Esophagus (tissue), 2 donors: ENCODE results near the gene PGAM2. TPM values are rescaled to one million over a fixed set of nuclear protein-coding genes. Genes with fewer than 3 reads are reported as not detected.
"Not testable (repeated sequence)": the region's sequence is repeated elsewhere in the genome, so short reads cannot be mapped to it uniquely, and the experiment has no call there.

ENCODE experiments used
- H3K27ac ChIP-seq, 2 donors: one replicate each; pipeline ENCODE4 v1.5.1; 2013; ENCODE audit warnings: low read depth in 2 of 2, mild to moderate bottlenecking in 2 of 2, inconsistent platforms in 1 of 2, low read length in 1 of 2, moderate library complexity in 1 of 2
- H3K27me3 ChIP-seq, 2 donors: one replicate each; pipeline ENCODE4 v1.6.1; 2013; ENCODE audit warnings: low read length in 2 of 2, control low read depth in 1 of 2, mild to moderate bottlenecking in 1 of 2; ENCODE audit not compliant: insufficient read depth in 2 of 2, control insufficient read depth in 1 of 2
- H3K36me3 ChIP-seq, 2 donors: one replicate each; pipeline ENCODE4 v1.6.1; 2013; ENCODE audit warnings: low read length in 1 of 2; ENCODE audit not compliant: control insufficient read depth in 2 of 2, insufficient read depth in 2 of 2
- H3K4me1 ChIP-seq, 2 donors: one replicate each; pipeline ENCODE4 v1.6.1; 2013; ENCODE audit warnings: low read length in 1 of 2; ENCODE audit not compliant: control insufficient read depth in 2 of 2, insufficient read depth in 2 of 2
- H3K4me3 ChIP-seq, 2 donors: one replicate each; pipeline ENCODE4 v1.5.1; 2013; ENCODE audit warnings: low read length in 2 of 2, mild to moderate bottlenecking in 2 of 2, low read depth in 1 of 2, moderate library complexity in 1 of 2
- H3K9me3 ChIP-seq, 2 donors: one replicate each; pipeline ENCODE4 v1.6.1; 2013; ENCODE audit warnings: mild to moderate bottlenecking in 2 of 2, low read depth in 1 of 2, low read length in 1 of 2, moderate library complexity in 1 of 2; ENCODE audit not compliant: control insufficient read depth in 2 of 2, insufficient read depth in 1 of 2
- WGBS, 2 donors: extraction: QIAGEN DNeasy Blood & Tissue Kit; methylation state at CpG; one replicate each; pipeline ENCODE4 v1.1.7; 2013; 5-methylcytosine and 5-hydroxymethylcytosine counted together
- polyA plus RNA-seq, 2 donors: library from polyadenylated mRNA; stranded (reverse); fragments of 200-250 nt; gene quantifications; one replicate each; pipeline ENCODE4 v1.2.3, GENCODE V29; 2013
- donor health status: healthy with polysubstance abuse.
- donor health status: Bipolar disorder and iron deficiency.

The PGAM2 gene
- polyA plus RNA-seq, 2 donors: 2.1 to 3.8 TPM

DNA sequence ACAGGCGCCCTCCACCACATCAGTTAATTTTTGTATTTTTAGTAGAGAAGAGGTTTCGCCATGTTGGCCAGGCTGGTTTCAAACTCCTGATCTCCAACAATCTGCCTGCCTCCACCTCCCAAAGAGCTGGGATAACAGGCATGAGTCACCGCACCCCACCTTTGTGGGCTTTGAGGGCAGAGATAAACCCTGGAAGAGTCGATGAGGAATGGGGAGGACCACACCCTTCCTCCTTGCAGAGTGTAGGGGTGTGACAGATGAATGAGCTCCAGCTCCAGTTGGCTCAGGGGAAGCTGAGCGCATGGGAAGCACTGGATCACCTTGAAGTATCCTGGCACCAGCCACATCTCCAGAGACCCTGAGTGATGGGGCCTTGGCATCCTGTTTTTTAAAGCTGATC lies 35.3 kb downstream of the PGAM2 start:
- H3K9me3 ChIP-seq, H3K27me3 ChIP-seq, H3K36me3 ChIP-seq, H3K4me3 ChIP-seq, H3K4me1 ChIP-seq, H3K27ac ChIP-seq: not testable (repeated sequence)
- 65 to 83% methylated on average over 3 to 4 of the region's 5 CpGs for WGBS, 2 donors

DNA sequence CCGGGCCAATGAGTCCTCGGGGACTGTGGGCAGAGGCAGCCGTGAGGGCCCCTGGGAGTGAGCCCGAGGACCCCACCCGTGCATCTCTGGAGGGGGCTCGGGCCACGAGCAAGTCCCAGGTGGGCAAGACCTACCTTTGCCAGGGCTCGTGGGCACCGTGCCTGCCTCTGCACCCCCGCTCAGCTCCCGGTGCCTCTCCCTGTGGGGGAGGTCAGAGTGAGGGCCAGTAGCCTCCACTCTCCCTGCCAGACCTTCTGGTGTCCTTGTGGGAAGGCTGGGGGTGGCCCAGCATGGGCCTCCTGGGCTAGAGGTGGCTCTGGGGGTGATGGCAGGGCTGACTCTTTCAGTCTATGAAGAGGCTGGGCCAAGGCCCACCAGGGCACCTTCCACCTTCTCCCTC lies 35.9 kb downstream of the PGAM2 start:
- not testable (repeated sequence) for H3K4me1 ChIP-seq, H3K27me3 ChIP-seq, H3K36me3 ChIP-seq, H3K9me3 ChIP-seq, H3K27ac ChIP-seq, H3K4me3 ChIP-seq
- WGBS, 2 donors: 92% methylated on average over 2 to 6 of the region's 11 CpGs

DNA sequence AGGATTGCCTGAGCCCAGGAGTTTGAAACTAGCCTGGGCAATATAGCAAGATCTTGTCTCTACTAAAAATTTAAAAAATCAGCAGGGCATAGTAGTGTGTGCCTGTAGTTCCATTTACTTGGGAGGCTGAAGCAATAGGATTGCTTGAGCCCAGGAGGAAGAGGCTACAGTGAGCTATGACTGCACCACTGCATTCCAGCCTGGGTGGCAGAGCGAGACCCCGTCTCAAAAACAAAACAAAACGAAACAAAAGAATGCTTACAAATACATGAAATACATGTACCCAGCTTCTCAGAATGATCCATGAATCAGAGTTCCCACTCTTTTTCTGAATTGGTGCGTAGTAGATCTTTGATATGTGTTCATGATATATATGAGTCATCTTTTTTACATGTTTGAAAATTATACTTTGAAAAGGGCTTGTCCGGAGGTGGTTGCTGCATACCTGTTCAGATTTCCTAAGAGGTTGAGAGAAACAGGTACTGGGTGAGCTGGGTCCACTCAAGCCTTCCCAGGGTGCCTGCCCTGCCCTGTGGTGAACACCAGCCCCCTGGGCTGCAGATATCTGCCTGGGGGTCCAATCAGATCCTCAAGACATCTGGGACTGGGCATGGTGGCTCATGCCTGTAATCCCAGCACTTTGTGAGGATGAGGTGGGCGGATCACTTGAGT lies 42.4 kb downstream of the PGAM2 start:
- H3K27ac ChIP-seq, H3K9me3 ChIP-seq, H3K27me3 ChIP-seq, H3K4me3 ChIP-seq, H3K4me1 ChIP-seq, H3K36me3 ChIP-seq: not testable (repeated sequence)
- 47 to 67% methylated on average over 5 to 6 of the region's 6 CpGs for WGBS, 2 donors

DNA sequence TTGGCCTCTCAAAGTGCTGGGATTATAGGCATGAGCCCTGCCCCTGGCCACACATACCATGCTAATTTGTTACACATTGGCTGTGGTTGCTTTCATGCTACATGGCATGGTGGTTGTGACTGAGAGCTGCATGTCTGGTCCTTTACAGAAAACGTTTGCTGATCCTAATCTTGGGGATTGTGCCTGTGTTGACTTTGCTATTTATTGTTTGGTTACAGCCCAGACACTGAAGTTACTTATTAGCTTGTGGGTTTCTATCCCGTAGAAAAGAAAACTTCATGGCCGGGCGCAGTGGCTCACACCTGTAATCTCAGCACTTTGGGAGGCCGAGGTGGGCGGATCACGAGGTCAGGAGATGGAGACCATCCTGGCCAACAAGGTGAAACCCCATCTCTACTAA lies 43.3 kb downstream of the PGAM2 start:
- not testable (repeated sequence) for H3K4me1 ChIP-seq, H3K27me3 ChIP-seq, H3K4me3 ChIP-seq, H3K36me3 ChIP-seq, H3K27ac ChIP-seq, H3K9me3 ChIP-seq
- WGBS, 2 donors: 69 to 81% methylated on average over 6 of the region's 7 CpGs

DNA sequence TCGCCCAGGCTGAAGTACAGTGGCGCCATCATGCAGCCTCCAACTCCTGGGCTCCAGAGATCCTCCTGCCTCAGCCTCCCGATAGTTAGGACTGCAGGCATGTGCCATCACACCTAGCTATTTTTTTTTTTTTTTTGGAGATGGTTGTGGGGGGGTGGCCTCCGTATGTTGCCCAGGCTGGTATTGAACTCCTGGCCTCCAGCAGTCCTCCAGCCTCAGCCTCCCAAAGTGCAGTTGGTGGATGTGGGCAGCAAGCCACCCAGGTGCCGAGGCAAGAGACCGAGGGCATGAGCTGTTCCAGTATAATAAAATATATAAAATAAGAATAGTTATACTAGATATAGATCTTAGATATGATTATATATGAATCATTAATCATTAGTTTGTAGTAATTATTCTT lies 45.5 kb downstream of the PGAM2 start:
- H3K4me1 ChIP-seq, H3K36me3 ChIP-seq, H3K9me3 ChIP-seq, H3K27ac ChIP-seq, H3K4me3 ChIP-seq, H3K27me3 ChIP-seq: not testable (repeated sequence)
- 66 to 73% methylated on average over 4 to 5 of the region's 6 CpGs for WGBS, 2 donors

DNA sequence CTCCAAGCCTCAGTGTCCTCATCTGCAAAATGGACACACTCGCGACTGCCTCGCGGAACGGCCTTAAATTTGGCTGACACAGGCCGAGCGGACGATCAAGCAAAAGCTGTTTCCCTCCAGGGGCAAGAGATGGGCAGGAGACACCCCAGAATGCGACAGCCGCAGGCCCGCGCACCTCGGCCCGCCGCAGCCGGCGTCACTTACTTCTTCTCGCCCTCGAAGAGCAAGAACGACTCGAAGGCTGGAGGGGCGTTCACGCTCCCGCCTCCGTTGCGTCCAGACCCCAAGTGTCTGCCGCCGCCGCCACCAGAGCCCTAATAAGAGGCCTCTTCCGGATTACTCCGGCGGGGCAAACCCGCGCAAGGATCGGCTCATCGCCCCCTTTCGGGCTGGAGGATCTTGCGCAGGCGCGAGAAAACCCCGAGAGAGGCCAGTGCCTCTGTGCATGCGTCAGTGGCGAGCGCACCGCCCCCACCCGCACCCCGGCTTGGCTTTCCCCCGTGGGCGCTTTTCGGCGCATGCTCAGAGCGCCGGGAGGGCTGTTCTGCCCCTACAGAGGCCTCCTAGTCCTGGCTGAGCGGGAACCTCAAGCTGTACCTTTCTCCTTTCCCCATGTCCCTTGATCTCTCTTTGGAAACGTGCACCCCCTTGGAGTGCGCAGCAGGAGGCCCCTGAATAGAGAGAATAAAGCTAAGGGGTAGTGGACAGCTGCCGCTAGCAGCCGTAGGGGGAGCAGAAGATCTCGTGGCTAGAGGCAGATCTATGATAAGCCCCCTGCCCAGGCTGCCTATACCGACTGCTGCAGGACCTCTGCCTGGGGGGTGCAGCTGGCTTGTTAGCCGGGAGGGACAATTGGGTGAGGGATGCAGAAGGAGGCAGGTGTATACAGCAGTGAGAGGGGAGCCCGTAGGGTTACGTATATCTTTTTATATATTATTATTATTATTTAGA lies 46.2 kb downstream of the PGAM2 start:
- H3K4me1 ChIP-seq, H3K9me3 ChIP-seq, H3K36me3 ChIP-seq, H3K27me3 ChIP-seq: not testable (repeated sequence)
- peak overlapping the region; percentile 62 to 73 for H3K4me3 ChIP-seq
- WGBS, 2 donors: 1 to 3% methylated on average over 44 to 63 of the region's 63 CpGs
- H3K27ac ChIP-seq: peak overlapping the region; percentile 25 to 83

DNA sequence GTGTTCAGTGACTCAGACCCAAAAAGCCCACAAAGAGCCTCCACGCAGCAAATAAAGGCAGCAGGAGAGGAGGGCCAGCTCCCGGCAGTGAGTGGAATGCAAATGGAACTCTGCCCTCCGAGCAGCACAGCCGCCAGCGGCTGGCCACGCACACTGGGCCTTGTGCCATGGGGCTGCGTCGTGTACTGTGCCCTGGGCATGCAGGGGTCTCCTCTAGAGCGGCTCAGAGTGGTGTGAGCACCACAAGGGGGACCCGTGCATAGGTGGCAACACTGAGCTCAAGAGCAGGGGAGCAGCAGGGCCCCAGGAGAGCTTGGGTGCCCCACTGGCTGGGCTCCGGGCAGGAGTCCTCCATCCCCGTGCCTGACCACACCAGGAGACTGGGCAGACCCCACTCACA lies 50.3 kb downstream of the PGAM2 start:
- 89 to 96% methylated on average over 8 to 10 of the region's 12 CpGs for WGBS, 2 donors
- not testable (repeated sequence) for H3K4me1 ChIP-seq, H3K27me3 ChIP-seq, H3K9me3 ChIP-seq, H3K36me3 ChIP-seq, H3K4me3 ChIP-seq, H3K27ac ChIP-seq

Other genes with a start within 250 kb of the PGAM2 start
- gene MRPS24, start 196.1 kb downstream of the PGAM2 start, polyA plus RNA-seq: 100 to 1,000 TPM in 1 of 2 donors, 10 to 100 TPM in 1; 70.4 to 156 TPM
- gene URGCP, start 159.0 kb downstream of the PGAM2 start, polyA plus RNA-seq: 10 to 100 TPM; 12.2 to 18.8 TPM
- gene UBE2D4, start 139.1 kb downstream of the PGAM2 start, polyA plus RNA-seq: 1 to 10 TPM; 8.3 to 8.5 TPM
- under 1 TPM in 1 of 2 donors, not detected in 1; 0.01 TPM for gene SPDYE1, start 67.7 kb downstream of the PGAM2 start, polyA plus RNA-seq
- 100 to 1,000 TPM; 157 to 215 TPM for gene DBNL, start 20.9 kb downstream of the PGAM2 start, polyA plus RNA-seq
- 10 to 100 TPM; 11.4 to 26.3 TPM for gene POLM, start 17.0 kb upstream of the PGAM2 start, polyA plus RNA-seq
- gene AEBP1, start 38.8 kb upstream of the PGAM2 start, polyA plus RNA-seq: 10 to 100 TPM in 1 of 2 donors, 1 to 10 TPM in 1; 8.8 to 19.9 TPM
- 10 to 100 TPM; 60.1 to 94.9 TPM for gene POLD2, start 58.0 kb upstream of the PGAM2 start, polyA plus RNA-seq
- under 1 TPM; 0.12 to 0.53 TPM for gene MYL7, start 75.8 kb upstream of the PGAM2 start, polyA plus RNA-seq
- gene GCK, start 123.9 kb upstream of the PGAM2 start, polyA plus RNA-seq: under 1 TPM; 0.18 to 0.27 TPM
- gene YKT6, start 135.4 kb upstream of the PGAM2 start, polyA plus RNA-seq: 10 to 100 TPM; 32.7 to 52.6 TPM